Right atrium auricular region (tissue), 2 donors: Measurements from ENCODE around the gene NPIPB6. TPM values are rescaled to one million over a fixed set of nuclear protein-coding genes. Genes with fewer than 3 reads are reported as not detected.

Source experiments
- DNase-seq: peaks from one replicate; pipeline ENCODE4 v3.0.0-alpha.2; 2019; ENCODE audit warnings: low spot score
- H3K27ac ChIP-seq, 2 donors: fragments of 200-600 bp; sonication (generic); 1 replicate in 1 of 2; 2 replicates in 1 of 2; pipeline ENCODE4 v1.5.1; 2016 to 2019
- H3K27me3 ChIP-seq, 2 donors: fragments of 200-600 bp; sonication (generic); one replicate each; pipeline versions ENCODE4 v1.5.1 to v1.6.0; 2017 to 2019
- H3K36me3 ChIP-seq: fragments of 200-600 bp; sonication (generic); one replicate; pipeline ENCODE4 v1.5.1; 2016
- H3K4me1 ChIP-seq, 2 donors: fragments of 200-600 bp; sonication (generic); one replicate each; pipeline versions ENCODE4 v1.5.1 to v1.6.0; 2017 to 2019
- H3K4me3 ChIP-seq, 2 donors: fragments of 200-600 bp; sonication (generic); 1 replicate in 1 of 2; 2 replicates in 1 of 2; pipeline ENCODE4 v1.5.1; 2017 to 2019; ENCODE audit warnings: mild to moderate bottlenecking in 1 of 2, moderate library complexity in 1 of 2
- H3K9me3 ChIP-seq, 2 donors: fragments of 200-600 bp; sonication (generic); one replicate each; pipeline ENCODE4 v1.5.1; 2019
- CTCF ChIP-seq, 2 donors: fragments of 200-600 bp; sonication (generic); IDR thresholded peaks; one replicate each; pipeline ENCODE4 v1.5.1; 2019; ENCODE audit warnings: antibody characterized with exemption in 2 of 2
- total RNA-seq, 2 donors: library from RNA; depleted of rRNA; stranded (reverse); fragments of >200 nt; gene quantifications; one replicate each; pipeline ENCODE4 v1.1.0, GENCODE V29; 2016

The NPIPB6 gene
- total RNA-seq, 2 donors from 2014 or later = 1.1 TPM; not detected in 1

- Histone ChIP-seq H3K27ac (no peak overlapping the region), H3K27me3 (no peaks in the 10 kb centered on the region), H3K9me3 (no peaks in the 10 kb centered on the region), H3K4me1 (peaks cover 0 to 7% of the 10 kb centered on the region in 2 donors), H3K4me3 (no peak overlapping the region), H3K36me3 (no peaks in the 10 kb centered on the region)
- no peak for TF ChIP-seq CTCF (IDR thresholded peaks at IDR 0.05)
- no peak for DNase-seq
Measured at GRCh38 chr16:28304214-28304613, 59.1 kb downstream of the NPIPB6 start.

GRCh38 chr16:28303132-28303531, 60.2 kb downstream of the NPIPB6 start:
- Histone ChIP-seq H3K27ac (no peak overlapping the region), H3K36me3 (no peaks in the 10 kb centered on the region), H3K4me3 (no peak overlapping the region), H3K9me3 (no peaks in the 10 kb centered on the region), H3K4me1 (peaks cover 0 to 7% of the 10 kb centered on the region in 2 donors), H3K27me3 (no peaks in the 10 kb centered on the region)
- DNase-seq = no peak
- TF ChIP-seq CTCF (IDR thresholded peaks at IDR 0.05) = no peak

GRCh38 chr16:28301620-28302019, 61.7 kb downstream of the NPIPB6 start:
- no peak for DNase-seq
- Histone ChIP-seq H3K27me3 (no peaks in the 10 kb centered on the region), H3K4me3 (no peak overlapping the region), H3K4me1 (peaks cover 0 to 7% of the 10 kb centered on the region in 2 donors), H3K27ac (no peak overlapping the region), H3K9me3 (no peaks in the 10 kb centered on the region), H3K36me3 (no peaks in the 10 kb centered on the region)
- TF ChIP-seq CTCF (IDR thresholded peaks at IDR 0.05) = no peak

- Histone ChIP-seq H3K4me1 (peaks cover 0 to 7% of the 10 kb centered on the region in 2 donors), H3K27ac (no peak overlapping the region), H3K4me3 (no peak overlapping the region), H3K36me3 (no peaks in the 10 kb centered on the region), H3K9me3 (no peaks in the 10 kb centered on the region), H3K27me3 (no peaks in the 10 kb centered on the region)
- no peak for TF ChIP-seq CTCF (IDR thresholded peaks at IDR 0.05)
- DNase-seq = no peak
Measured at GRCh38 chr16:28301154-28301553, 62.2 kb downstream of the NPIPB6 start.

- H3K4me1 ChIP-seq = peaks cover 0 to 7% of the 10 kb centered on the region in 2 donors
- TF ChIP-seq CTCF (IDR thresholded peaks at IDR 0.05) = no peak
- no peaks in the 10 kb centered on the region for H3K27me3 ChIP-seq
- DNase-seq = no peak
- no peak overlapping the region for H3K4me3 ChIP-seq
- H3K36me3 ChIP-seq = no peaks in the 10 kb centered on the region
- no peaks in the 10 kb centered on the region for H3K9me3 ChIP-seq
- no peak overlapping the region for H3K27ac ChIP-seq
Measured at GRCh38 chr16:28300327-28300726, 63.0 kb downstream of the NPIPB6 start.

- DNase-seq = no peak
- no peaks in the 10 kb centered on the region for H3K36me3 ChIP-seq
- no peak for TF ChIP-seq CTCF (IDR thresholded peaks at IDR 0.05)
- H3K4me3 ChIP-seq = no peak overlapping the region
- H3K27me3 ChIP-seq = no peaks in the 10 kb centered on the region
- no peak overlapping the region for H3K27ac ChIP-seq
- H3K4me1 ChIP-seq = peaks cover 0 to 9% of the 10 kb centered on the region in 2 donors
- H3K9me3 ChIP-seq = no peaks in the 10 kb centered on the region
Measured at GRCh38 chr16:28298511-28298878, 64.8 kb downstream of the NPIPB6 start.
